Activated CD4-positive, alpha-beta T cell treated with anti-CD3 and anti-CD28 coated beads for 1 hour (primary cell): ENCODE results near the gene PIP5K1C.

Source experiments
- DNase-seq: peaks from one replicate; pipeline ENCODE4 v3.0.0-alpha.2; 2020

The PIP5K1C gene

GRCh38 chr19:3622224-3622623, 78.0 kb downstream of the PIP5K1C start:
- no peak for DNase-seq

DNA sequence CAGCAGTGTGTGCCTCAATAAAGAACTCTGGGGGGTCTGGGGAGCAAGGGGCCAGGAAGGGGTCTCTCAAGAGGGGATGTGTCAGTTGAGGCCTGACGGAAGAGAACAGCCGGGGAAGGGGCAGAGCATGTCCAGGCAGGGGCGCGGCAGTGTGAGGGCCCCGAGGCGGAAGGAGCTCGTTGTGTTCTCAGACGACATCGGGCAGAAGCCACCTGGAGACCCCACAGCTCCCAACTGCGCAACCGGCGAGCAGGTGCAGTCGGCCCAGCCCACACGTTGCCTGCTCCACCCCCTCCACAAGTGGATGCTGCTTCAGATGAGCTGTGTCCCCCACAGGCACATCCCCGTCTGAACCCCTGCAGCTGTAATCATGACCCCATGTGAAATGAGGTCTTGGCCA, 78.6 kb downstream of the PIP5K1C start:
- no peak for DNase-seq

DNA sequence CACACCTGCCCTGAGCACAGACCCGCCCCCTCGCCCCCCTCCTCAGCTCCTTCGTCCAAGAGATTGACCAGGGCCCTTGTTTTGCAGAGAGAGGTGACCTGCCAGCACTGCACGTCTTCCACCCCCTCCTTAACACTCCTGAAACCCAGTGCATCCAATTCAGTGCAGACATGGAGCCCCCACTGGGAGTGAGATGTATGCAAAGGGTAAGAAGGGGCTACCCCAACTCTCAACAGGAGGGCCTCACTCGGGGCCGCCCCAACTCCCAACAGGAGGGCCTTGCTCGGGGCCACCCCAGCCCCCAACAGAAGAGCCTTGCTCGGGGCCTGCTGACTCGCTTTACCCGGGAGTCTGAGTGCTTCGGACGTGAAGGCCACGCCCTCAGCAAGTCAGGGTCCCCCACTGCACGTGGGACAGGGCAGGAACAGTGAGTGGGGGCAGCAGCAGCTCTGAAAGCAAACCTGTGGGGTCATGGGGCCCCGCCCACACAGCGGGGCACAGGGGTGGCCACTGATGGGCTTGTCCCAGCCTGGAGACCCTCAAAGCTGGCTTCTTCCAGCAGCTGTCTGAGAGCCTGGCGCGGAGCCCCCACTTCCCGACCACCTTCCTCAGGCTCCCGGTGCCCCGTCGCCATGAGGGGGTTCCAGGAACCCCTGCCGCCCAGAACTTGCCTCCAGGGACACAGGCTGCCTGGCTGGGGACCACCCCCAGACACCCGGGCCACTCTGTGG, 79.3 kb downstream of the PIP5K1C start:
- no peak for DNase-seq

DNA sequence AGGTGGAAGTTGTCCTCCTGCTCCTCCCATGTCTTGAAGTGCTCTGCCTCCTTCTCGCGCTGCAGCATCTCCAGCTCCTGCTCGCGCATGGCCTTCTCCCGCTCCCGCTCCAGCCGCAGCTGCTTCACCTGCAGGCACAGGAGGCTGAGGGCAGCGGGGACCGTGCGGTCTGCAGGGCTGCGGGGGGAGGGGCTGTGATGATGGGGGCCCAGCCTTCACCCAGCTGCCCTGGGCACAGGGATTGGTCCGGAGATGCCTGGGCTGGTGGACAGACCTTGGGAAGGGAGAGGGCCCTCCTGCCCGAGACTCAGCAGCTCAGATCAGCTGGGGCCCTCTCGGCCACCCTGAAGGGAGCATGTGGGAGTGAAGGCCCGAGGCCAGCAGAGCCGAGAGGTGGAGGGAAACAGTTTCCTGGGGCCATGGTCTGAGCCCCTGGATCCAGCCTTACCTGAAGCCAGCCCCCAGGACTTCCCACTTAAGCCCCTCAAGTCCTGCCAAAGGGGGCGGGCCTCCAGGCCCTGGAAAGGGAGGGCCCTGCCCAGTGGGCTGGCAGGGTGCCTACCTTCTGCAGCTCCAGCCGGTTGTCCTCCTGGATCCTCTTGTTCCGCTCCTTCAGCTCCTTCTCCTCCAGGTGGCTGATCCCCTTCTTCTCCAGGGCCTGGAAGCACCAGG, 80.0 kb downstream of the PIP5K1C start:
- DNase-seq = no peak

- no peak for DNase-seq
These were observed 80.6 kb downstream of the PIP5K1C start for GRCh38 chr19:3619631-3620012.

GRCh38 chr19:3618811-3619630, 81.2 kb downstream of the PIP5K1C start:
- no peak for DNase-seq

- peak; percentile 31 for DNase-seq
These were observed 82.0 kb downstream of the PIP5K1C start for GRCh38 chr19:3618144-3618810.

DNA sequence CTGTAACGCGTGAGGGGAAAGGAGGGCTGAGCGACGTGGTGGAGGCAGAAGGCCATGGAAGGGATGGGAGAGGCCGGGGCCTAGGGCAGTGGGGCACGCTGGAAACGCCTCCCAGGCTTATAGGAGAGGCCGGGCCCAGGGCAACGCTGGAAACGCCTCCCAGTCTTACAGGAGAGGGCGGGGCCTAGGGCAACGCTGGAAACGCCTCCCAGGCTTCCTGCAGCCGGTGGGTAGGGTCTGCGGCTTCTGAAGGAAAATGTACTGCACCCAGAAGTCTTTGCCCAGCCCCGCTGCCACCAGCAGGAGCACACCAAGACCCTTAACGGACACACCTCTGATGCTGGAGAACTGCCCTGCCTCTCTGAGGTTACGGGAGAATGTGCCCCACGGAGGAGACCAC, 82.8 kb downstream of the PIP5K1C start:
- DNase-seq = no peak

DNA sequence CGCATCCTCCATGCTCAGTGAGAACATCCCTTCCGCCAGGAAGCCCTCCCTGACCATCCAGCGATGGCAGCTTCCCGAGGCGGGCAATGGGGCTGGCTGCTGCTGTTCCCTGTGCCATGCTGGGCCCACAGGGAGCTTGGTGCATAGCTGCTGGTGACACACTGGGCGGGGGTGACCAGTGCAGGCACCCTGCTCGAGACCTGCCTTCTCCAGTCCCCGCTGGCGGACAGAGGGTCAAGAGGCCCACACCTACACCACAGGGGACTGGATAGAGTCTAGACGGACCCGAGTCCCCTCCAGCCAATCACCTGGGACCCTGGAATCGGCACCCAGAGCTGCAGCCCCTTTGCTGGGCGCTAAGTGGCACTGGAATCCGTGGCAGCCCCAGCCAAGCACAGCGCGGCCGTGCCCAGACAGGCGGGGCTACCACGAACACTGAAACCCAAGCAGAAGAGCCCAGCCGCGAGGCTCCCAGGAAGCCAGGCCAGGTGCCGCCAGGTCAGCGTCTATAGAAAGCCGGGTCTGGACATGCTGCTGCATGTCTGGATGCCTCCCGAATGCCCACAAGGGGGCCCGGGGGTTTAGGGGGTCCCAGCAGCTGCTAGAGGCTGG, 84.6 kb downstream of the PIP5K1C start:
- no peak for DNase-seq

DNA sequence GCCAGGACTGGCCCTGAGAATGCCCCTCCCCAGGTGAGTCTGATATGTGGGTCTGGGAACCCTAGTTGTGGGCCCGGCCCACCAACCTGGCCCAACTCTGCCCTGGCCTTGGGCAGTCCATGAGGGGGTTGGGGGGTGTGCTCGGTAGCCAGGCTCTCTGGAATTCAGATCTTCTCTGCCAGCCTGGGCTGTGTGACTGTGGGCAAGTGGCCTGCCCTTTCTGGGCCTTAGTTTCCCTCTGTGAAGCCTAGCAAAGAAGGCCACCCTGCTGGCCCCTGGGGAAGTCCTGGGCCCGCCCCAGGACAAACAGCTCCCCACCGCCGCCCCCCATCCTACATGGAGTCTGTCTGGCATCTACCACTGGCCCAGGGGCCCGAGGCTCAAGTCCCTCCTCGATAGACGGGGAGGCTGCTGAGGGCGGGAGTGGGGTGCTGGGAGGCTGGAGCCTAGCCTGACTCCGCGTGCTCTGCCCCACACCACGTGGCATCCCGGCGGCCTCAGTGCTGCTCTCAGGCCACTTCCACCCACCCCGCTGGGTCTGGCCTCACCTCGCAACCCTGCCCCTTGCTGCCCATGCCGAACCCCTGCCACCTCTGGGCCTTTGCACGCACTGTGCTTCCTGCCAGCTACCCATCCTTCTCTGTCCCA, 85.3 kb downstream of the PIP5K1C start:
- no peak for DNase-seq

DNA sequence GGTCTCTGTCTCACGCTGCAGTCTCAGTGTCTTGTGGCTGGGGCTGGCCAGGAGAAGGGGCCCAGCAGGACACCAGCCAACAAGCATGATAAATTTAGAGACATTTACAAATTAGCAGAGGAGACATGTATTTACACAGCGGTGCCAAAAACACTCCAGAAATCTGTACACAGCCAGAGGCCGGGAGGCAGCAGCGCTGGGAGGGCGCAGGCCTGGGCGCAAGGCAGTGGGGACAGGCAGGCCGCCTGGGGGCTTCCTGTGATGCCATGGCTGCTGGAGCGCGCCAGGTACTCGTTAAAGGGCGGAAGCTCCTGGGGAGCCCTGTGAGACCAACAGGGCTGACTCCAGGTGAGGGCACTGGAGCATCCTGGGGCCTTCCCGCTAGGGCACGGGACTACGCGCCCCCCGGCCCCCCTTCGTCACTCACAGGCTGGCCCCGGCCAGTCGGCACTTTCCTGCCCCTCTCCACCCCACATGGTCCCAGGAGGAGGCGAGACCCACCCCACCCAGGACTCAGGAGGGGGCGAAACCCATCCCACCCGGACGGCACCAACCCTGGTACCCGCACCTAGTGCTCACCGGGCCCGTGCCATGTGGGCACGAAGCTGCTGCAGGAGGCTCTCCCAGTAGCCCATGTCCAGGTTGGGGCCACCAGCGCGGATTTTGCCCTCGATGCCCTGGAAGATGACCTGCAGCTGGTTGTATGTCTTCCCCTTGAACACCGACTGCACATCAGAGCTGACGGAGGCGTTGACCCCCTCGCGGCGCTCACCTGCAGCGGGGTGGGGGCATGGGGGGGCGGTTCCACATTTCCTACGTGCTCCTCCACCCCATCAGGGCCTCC, 86.2 kb downstream of the PIP5K1C start:
- DNase-seq = no peak

DNA sequence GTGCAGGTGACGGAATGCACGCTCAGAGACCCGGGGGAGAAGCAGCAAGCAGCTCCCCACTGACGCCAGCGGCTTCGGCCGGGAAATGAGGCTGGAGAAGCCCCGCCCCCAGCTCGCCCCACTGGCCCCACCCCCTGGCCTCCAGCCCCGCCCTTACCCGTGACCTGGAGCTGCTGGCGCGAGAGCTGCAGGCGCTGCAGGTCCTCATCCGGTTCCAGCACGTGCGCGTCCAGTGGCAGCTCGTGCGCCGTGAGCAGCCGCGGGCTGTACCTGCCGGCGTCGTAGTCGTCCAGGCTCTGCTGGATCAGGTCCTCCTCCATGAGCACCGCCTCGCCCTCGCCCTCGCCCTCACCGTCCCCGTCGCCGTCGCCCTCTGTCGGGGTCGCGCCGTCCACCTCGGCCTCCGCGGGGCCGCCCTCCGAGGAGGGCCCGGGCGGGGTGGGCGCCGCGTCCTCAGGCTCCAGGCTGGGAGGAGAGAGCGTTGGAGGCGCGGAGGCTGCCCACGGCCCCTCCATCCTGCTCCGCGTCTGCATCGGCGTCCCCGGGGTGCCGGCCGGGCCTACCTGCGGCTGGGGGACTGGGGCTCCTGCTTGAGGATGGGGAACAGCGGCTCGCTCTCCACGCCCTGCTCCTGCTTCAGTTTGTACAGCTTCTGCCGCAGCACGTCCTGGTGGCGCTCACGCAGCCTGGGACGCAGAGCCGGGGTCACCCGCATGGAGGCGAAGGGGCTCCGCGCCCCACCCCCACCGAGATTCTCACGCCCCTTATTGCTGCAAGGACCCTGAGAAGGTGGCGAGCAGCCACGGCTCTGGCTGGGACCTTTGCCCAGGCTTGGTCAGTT, 87.1 kb downstream of the PIP5K1C start:
- no peak for DNase-seq

DNA sequence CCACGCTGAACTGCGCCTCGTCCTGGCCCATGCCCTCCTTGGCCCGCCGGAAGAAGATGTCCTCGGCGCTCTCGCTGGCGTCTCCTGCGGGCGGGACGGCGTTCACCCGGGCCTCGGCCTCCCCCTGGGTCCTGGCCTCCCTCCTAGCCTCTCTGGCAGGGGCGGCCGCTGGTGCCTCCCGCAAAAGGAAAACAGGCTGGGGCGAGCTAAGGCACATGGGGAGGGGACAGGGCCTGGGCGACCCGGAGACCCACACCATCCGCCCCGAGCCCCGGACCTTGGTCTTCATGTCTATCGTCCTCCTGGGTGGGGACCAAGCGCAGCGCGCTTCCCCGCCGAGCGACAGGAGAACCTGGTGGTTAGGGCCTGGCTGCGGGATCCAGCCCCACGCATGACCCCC, 87.9 kb downstream of the PIP5K1C start:
- DNase-seq = no peak

DNA sequence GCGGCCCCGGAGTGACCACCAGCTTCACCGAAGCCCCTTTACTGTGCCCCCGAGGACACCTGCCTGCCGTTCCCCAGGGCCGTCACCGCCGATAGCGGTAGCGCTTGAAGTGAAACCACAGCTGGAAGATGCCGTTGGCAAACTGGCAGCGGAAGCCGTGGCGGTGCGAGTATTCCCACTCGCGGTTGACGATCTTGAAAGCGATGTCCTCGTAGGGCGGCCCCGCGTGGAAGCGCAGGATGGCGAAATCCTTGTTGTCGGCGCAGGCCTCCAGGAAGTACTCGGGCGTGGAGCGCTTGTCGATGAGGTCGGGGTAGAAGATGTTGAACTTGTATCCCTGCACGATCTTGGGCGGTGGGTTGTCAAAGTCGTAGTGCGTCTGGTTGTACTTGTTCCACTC, 88.4 kb downstream of the PIP5K1C start:
- no peak for DNase-seq

- DNase-seq = no peak
These were observed 89.2 kb downstream of the PIP5K1C start for GRCh38 chr19:3610745-3611717.

DNA sequence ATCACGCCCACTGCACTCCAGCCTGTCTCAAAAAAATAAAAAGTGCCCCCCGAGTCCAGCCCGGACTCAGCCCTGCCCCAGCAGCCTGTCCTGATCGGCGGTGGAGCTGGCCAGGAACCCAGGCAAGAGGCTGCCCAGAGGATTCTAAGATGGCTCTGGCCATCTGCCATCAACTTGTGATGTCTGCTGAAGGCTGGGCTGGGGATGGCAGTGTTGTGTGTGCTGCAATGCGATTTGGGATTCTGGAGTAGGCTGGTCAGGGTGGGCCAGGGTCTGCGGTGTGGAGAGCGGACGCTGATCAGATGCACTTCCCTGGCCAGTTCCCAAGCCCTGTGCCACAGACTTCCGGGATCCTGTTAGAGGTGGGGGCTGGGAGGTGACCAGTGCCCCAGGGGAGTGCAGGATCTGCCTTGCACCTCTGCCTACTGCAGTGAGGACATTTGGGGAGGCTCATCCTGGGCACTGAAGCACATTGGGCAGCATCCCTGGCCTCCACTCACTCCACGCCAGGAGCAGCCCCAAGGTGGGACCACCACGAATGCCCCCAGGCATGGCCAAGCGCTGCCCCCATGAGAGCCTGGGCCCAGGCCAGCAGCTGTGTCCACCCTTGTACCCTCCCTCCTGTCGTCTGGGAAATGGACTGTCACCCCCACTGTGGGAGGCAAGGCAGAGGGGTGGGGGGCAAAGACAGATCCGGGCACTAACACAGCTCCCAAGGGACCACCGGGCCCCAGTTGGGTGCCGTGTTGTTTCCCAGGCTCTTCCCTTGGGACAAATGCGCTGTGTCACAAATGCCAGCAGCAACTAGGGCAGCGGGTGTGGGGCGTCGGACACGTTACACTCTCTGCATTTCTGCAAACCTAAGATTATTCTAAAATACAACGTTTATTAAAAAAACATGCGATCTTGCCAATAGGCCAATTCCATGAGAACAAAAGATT, 90.2 kb downstream of the PIP5K1C start:
- DNase-seq = no peak

DNA sequence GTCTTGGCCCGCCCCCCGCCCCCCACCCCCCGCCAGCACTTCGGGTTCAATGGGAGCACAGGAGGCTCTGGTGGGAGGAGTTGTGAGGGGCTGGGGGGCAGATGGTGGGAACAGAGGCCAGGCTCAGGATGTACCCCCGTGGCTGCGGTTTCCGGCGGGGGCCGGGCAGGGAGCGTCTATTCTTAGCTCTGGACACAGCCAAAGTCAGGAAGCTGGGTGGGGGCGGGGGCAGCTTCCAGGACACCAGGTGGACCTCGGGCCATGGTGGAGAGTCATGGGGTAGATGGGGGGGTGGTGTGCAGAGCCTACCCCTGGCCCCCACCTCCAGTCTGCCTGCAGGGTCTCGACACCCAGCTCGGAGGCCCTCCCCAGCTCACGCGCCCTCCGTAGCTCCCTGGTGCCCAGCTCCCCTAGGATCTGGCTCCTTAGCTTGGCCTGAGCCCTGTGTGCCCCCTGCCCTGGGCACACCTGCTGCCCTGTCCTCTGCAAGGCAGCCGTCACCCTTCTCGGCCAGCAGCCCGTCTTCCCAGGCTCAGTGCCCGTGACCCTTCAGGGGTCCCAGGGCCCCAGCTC, 91.4 kb downstream of the PIP5K1C start:
- DNase-seq = no peak
